Kidney (tissue), 14 donors: ENCODE data around the gene ELOVL1. TPM values are rescaled to one million over a fixed set of nuclear protein-coding genes. Genes with fewer than 3 reads are reported as not detected.
A peak's percentile ranks its signal among the peaks of the same experiment; 100 is the strongest.

ENCODE experiments used
- DNase-seq, 5 donors: peaks; one replicate each; pipeline ENCODE4 v3.0.0-alpha.2; 2013 to 2020
- FAIRE-seq: peaks from 2 replicates; lab custom pipeline; 2012; peaks lifted over from hg19 to GRCh38; lab: Jason Lieb, UNC
- H3K27ac ChIP-seq, 2 donors: one replicate each; pipeline ENCODE4 v1.7.0; 2013; ENCODE audit warnings: low read depth in 2 of 2, low read length in 2 of 2, inconsistent platforms in 1 of 2
- H3K27me3 ChIP-seq: one replicate; pipeline ENCODE4 v1.7.1; 2013; ENCODE audit warnings: low read length, inconsistent platforms; ENCODE audit not compliant: control insufficient read depth, insufficient read depth
- H3K36me3 ChIP-seq, 3 donors: one replicate each; pipeline versions ENCODE4 v1.7.0 to v1.7.1; 2013; ENCODE audit warnings: low read length in 3 of 3, control low read depth in 1 of 3, inconsistent platforms in 1 of 3; ENCODE audit not compliant: insufficient read depth in 3 of 3, control insufficient read depth in 2 of 3
- H3K4me1 ChIP-seq, 3 donors: one replicate each; pipeline versions ENCODE4 v1.7.0 to v1.7.1; 2013; ENCODE audit warnings: low read length in 3 of 3, inconsistent platforms in 1 of 3, low read depth in 1 of 3; ENCODE audit not compliant: control insufficient read depth in 2 of 3, insufficient read depth in 2 of 3
- H3K4me3 ChIP-seq, 3 donors: one replicate each; pipeline versions ENCODE4 v1.7.0 to v1.8.1; 2013; ENCODE audit warnings: low read length in 3 of 3, control low read depth in 1 of 3, inconsistent platforms in 1 of 3
- H3K9ac ChIP-seq, 3 donors: one replicate each; pipeline versions ENCODE4 v1.7.0 to v1.7.1; 2013; ENCODE audit warnings: low read length in 3 of 3, control low read depth in 1 of 3, inconsistent platforms in 1 of 3
- H3K9me3 ChIP-seq, 3 donors: one replicate each; pipeline versions ENCODE4 v1.7.0 to v1.7.1; 2013; ENCODE audit warnings: low read length in 3 of 3, control low read depth in 1 of 3, inconsistent platforms in 1 of 3; ENCODE audit not compliant: control insufficient read depth in 2 of 3, insufficient read depth in 1 of 3
- intact Hi-C: fragments of 100-400 bp; cut with DNase I; formaldehyde crosslinking; loops from one replicate; pipeline ENCODE4 v1.11.1; 2022
- polyA plus RNA-seq: library from polyadenylated mRNA; stranded (reverse); fragments of 350-450 nt; fragmentation: Illumina TruSeq; extraction: RNeasy Lipid Tissue Mini Kit (QIAGEN cat#74804); gene quantifications from one replicate; pipeline ENCODE4 v1.2.3, GENCODE V29; 2014; ENCODE audit warnings: low read depth, low replicate concordance; ENCODE audit not compliant: insufficient read depth
- total RNA-seq: library from RNA; stranded (reverse); fragmentation: NEBNext Ultra II Directional; extraction: Animal tissue kit (Norgen Biotek cat#: 25700); gene quantifications from one replicate; pipeline ENCODE4 v1.2.1, GENCODE V29; 2021
- TF ChIP-seq, protein P1 (sequence below): IDR thresholded peaks from 3 replicates; pipeline ENCODE4 v1.5.1; 2012; ENCODE audit warnings: mild to moderate bottlenecking, moderate library complexity, borderline replicate concordance; ENCODE audit not compliant: insufficient read depth; ENCODE audit errors: extremely low read depth
- donor health status: control.
- donor health status: control.
- donor health status: control.
- donor health status: control.
- donor health status: control.
- donor health status: DM: yes; HTN: yes; CAD: no.
- donor health status: Normal renal cell carcinoma (clear cell type).

The ELOVL1 gene
- total and polyA plus RNA-seq, 2 donors from 2014 or later, result 85.1 to 86.0 TPM

DNA sequence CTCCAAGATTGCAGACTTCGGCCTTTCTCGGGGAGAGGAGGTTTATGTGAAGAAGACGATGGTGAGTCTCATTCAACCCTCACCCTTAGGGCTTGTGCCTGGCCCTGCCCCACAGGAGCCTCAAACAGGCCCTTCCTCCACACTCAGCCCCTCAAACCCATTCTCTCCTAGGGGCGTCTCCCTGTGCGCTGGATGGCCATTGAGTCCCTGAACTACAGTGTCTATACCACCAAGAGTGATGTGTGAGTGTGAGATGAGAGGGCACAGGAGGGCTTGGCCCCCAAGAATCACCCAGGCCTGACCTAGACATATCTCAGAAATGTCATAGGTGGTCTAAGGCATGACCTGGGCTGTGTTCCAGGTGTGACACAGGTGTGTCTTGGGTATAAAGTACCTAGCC is 48.5 kb downstream of the ELOVL1 start:
- no peak overlapping the region for H3K9ac ChIP-seq
- FAIRE-seq (no peak), DNase-seq (peak in 1 of 5 donors; percentile 16)
- peaks cover 0 to 5% (median 0%) of the 10 kb centered on the region in 3 donors for H3K4me1 ChIP-seq
- no peak overlapping the region for H3K27ac ChIP-seq
- no peaks in the 10 kb centered on the region for H3K27me3 ChIP-seq
- TF ChIP-seq, protein P1, sequence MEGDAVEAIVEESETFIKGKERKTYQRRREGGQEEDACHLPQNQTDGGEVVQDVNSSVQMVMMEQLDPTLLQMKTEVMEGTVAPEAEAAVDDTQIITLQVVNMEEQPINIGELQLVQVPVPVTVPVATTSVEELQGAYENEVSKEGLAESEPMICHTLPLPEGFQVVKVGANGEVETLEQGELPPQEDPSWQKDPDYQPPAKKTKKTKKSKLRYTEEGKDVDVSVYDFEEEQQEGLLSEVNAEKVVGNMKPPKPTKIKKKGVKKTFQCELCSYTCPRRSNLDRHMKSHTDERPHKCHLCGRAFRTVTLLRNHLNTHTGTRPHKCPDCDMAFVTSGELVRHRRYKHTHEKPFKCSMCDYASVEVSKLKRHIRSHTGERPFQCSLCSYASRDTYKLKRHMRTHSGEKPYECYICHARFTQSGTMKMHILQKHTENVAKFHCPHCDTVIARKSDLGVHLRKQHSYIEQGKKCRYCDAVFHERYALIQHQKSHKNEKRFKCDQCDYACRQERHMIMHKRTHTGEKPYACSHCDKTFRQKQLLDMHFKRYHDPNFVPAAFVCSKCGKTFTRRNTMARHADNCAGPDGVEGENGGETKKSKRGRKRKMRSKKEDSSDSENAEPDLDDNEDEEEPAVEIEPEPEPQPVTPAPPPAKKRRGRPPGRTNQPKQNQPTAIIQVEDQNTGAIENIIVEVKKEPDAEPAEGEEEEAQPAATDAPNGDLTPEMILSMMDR, result no peak
- intact Hi-C loops, result no loop called here
- H3K36me3 ChIP-seq, result no peaks in the 10 kb centered on the region
- H3K4me3 ChIP-seq, result no peak overlapping the region
- H3K9me3 ChIP-seq, result no peaks in the 10 kb centered on the region

DNA sequence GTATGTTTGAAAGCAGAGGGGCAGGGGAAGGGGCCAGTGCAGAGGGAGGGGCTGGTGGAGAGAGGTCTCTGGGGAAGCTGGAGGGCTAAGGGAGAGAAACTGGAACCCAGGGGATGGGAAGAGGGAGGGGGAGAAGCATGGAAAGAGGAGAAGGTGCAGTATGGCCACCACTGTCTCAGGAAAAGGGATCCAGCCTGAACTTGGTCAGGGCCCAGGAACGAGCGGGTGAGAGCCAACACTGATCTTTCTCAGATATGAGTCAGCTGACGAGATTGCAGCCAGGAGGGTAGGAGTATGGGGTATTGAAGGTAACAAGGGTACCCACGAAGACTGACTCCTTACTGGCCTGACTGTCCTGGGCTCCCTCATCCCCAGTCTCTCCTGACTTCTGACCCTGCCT is 49.0 kb downstream of the ELOVL1 start:
- no peak for FAIRE-seq
- no peak overlapping the region for H3K27ac ChIP-seq
- H3K36me3 ChIP-seq, result no peaks in the 10 kb centered on the region
- DNase-seq, result peak in 1 of 5 donors; percentile 13
- no peaks in the 10 kb centered on the region for H3K27me3 ChIP-seq
- TF ChIP-seq, protein P1, result no peak
- no peak overlapping the region for H3K4me3 ChIP-seq
- peaks cover 0 to 5% (median 0%) of the 10 kb centered on the region in 3 donors for H3K4me1 ChIP-seq
- no peak overlapping the region for H3K9ac ChIP-seq
- intact Hi-C loops, result no loop called here
- no peaks in the 10 kb centered on the region for H3K9me3 ChIP-seq

DNA sequence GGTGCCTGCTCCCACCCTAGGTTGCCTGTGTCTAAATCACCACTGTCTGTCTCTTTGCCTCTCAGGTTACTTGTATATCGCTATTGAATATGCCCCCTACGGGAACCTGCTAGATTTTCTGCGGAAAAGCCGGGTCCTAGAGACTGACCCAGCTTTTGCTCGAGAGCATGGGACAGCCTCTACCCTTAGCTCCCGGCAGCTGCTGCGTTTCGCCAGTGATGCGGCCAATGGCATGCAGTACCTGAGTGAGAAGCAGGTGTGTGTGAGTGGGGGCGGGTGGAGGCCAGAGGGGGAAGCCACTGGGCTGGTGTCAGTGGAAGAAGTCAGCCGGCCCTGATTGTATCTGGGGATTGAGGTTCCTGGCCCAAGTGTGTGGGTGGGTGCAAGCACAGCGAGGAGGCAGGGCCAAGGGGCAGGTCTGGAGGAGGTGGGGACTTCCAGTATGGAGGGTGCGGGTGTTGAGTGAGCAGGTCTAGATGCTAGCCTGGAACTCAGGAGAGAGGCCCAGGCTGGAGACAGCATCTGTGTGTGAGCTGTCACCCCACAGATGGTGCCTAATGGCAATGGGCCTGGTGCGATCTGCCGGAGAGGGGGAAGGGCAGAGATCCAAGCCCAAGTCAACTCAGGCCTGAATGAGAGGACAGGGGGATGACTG is 49.9 kb downstream of the ELOVL1 start:
- peaks cover 0 to 5% (median 0%) of the 10 kb centered on the region in 3 donors for H3K4me1 ChIP-seq
- H3K4me3 ChIP-seq, result no peak overlapping the region
- H3K9ac ChIP-seq, result no peak overlapping the region
- DNase-seq (peak in 1 of 5 donors; percentile 42), FAIRE-seq (no peak)
- no peaks in the 10 kb centered on the region for H3K27me3 ChIP-seq
- intact Hi-C loops, result no loop called here
- H3K36me3 ChIP-seq, result no peaks in the 10 kb centered on the region
- H3K9me3 ChIP-seq, result no peaks in the 10 kb centered on the region
- H3K27ac ChIP-seq, result no peak overlapping the region
- TF ChIP-seq, protein P1, result no peak
